GM18505 (cell line): ENCODE results near the gene G3BP1.
"Not testable (repeated sequence)": the region's sequence is repeated elsewhere in the genome, so short reads cannot be mapped to it uniquely, and the experiment has no call there.

Experiments used
- ATAC-seq: cut with Tn5 transposase; IDR thresholded peaks from one replicate; pipeline ENCODE4 v1.9.1; 2021; ENCODE audit not compliant: unreplicated experiment
- POLR2A ChIP-seq: IDR thresholded peaks from 4 replicates; pipeline ENCODE4 v1.6.1; 2011; ENCODE audit warnings: borderline replicate concordance; ENCODE audit not compliant: insufficient read depth, insufficient read length; ENCODE audit errors: extremely low read depth

The G3BP1 gene

GRCh38 chr5:151770383-151771258 lies 1.1 kb upstream of the G3BP1 start:
- ATAC-seq: peak; percentile 30
- no peak for TF ChIP-seq POLR2A

DNA sequence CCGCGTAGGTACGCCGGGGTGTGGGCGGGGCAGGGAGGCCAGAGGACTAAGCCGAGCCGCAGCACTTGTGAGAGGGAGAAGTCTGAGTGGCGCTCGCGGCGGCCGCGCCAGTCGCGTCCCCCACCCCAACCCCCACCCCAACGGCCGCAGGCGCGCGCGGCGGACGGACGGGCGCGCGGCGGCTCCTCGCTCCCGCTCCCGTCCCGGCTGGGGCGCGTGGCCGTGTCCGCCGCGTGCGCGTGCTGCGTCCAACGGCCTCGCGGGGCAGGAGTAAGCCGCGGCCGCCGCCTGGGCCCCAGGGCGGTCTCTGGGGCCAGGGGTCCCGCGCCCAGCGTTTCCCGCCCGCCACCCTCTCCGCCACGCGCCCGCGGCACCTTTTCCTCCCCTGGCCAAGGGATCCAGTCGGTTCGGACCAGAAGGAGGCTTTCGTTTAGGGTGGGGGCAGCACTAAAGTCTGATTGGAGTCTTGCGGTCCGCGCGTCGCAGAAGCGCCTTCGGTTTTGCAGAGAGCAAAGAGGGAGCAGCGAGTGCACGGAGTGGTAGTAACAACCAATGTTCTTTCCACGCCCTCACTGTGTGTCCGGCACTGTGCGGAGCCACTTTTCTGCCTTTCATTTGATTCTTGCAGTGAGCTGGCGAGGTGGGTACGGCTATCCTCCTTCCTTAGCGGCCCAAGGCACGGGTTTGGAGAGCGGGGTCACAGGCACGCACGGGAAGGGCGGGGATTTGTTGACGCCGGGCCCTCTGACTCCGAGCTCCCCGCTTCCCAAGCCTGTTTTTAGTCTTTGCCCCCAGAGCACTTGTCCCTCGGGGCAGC lies 483 bp downstream of the G3BP1 start:
- no peak for ATAC-seq
- TF ChIP-seq POLR2A: no peak

GRCh38 chr5:151772846-151773561 lies 1.2 kb downstream of the G3BP1 start:
- no peak for ATAC-seq
- TF ChIP-seq POLR2A: no peak

DNA sequence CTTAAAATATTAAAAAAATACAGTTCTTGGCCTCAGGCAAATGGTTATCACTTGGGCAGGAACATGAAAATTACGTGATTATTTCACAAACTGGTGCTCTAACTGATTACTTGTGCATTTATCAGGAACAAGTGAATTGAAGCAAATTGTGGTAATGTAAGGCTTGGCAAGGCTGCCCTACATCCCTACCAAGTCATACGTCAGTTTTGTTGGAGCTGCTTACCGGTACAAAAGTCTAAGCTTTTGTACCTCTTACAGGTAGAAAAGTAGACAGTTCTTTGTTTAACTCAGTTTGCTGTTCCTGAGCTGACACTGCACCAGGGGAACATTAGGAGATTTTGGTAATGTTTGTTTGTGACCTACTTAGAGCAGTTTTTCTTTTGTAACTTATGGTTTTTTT lies 2.2 kb downstream of the G3BP1 start:
- ATAC-seq: no peak
- no peak for TF ChIP-seq POLR2A

DNA sequence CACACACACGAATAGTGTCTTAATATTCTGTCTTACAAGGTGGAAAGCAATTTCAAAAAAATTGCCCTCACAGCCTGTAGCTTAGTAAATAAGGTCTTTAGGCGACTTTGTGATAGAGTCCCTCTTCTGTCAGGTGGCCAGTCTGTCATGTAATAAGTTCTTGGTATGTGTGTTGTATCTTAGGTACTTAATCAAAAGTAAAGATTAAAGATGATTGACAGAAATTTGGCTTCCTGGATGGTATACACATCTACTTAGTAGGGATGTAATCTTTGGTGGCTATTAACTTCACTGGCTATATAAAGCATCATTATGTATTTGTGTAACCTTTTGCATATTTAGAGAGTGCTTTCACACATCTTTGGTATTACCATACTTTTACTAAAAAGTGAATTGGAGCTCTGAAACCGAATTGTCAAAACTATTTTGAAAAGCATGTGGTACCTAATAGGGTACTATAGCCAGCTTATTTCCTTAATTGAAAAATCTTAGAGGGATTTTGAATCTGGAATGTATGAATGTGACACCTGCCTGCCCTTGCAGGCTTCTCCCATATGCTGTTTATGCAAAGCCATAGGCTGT lies 3.4 kb downstream of the G3BP1 start:
- no peak for ATAC-seq
- no peak for TF ChIP-seq POLR2A

DNA sequence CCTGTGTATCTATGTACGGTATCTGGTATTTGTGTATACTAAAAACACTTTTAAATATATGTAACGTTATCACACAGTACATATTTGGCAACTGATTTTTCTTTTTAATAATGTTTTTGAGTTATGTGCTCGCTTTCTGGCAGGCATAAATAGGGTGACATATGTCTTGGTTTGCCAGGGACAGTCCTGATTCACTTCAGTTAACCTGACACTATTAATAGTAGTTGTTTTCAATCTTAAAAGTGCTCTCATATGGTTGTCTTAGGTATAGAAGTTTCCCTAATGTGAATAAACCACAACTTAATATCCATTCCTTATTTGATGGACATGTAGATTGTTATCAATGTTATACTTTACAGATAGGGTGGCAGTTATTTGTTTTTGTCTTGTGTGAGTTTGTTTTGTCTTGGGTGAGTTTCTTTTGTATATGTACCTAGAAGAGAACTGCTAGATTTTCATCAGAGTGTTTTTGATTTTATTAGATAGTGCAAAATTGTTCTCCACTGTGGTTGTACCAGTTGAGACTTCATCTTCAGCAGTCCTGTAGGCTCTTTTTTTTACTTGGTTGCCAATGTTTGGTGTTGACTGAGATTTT lies 7.9 kb downstream of the G3BP1 start:
- no peak for TF ChIP-seq POLR2A
- no peak for ATAC-seq

- TF ChIP-seq POLR2A: no peak
These were observed 8.6 kb downstream of the G3BP1 start for GRCh38 chr5:151780348-151780747.

GRCh38 chr5:151781201-151781600 lies 9.4 kb downstream of the G3BP1 start:
- no peak for TF ChIP-seq POLR2A
- no peak for ATAC-seq

More at GRCh38 chr5:151780348-151780747, 8.6 kb downstream of the G3BP1 start:
- ATAC-seq: no peak

DNA sequence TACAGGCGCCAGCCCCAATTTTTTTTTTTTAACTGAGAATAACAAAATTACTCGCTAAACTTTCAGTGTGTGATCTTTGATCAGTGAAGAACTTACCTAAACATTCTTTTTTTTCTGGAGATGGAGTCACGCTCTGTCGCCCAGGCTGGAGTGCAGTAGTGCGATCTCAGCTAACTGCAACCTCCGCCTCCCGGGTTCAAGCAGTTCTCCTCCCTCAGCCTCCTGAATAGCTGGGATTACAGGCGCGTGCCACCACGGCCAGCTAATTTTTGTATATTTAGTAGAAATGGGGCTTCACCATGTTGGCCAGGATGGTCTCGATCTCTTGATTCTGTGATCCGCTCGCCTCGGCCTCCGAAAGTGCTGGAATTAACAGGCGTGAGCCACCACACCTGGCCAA lies 11.9 kb downstream of the G3BP1 start:
- not testable (repeated sequence) for ATAC-seq

- ATAC-seq: no peak
- TF ChIP-seq POLR2A: no peak
These were observed 12.4 kb downstream of the G3BP1 start for GRCh38 chr5:151784141-151784540.

DNA sequence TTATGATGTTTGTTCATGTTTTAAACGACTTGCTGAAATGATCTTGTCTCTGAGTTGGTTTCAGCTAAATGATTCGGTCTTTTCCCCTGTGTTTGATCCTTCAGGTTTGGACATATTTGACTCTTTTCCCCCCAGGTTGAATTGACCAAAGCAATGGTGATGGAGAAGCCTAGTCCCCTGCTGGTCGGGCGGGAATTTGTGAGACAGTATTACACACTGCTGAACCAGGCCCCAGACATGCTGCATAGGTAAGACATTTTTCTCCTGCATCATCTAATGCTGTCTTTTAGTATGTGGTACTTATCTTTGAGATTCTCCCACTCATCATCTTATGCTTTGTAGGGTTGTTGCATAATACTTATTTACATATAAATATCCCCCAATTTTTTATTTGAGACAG lies 14.7 kb downstream of the G3BP1 start:
- TF ChIP-seq POLR2A: no peak
- ATAC-seq: no peak

GRCh38 chr5:151787817-151788216 lies 16.1 kb downstream of the G3BP1 start:
- no peak for ATAC-seq
- TF ChIP-seq POLR2A: no peak

DNA sequence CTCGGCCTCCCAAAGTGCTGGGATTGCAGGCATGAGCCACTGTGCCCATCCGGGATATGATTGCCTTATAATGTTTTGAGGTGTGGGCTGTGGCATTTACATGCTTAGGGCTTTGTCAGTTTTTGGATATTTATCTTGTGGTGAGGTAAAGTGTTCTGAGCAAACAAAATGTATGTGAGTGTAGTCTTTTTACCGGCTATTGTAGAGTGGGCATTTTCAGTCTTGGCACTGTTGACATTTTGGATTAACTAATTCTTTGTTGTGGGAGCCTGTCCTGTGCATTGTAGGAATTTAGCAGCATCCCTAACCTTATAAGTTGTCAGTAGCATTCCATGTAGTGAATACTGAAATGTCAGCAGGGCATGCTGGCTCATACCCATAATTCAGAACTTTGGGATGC lies 21.6 kb downstream of the G3BP1 start:
- no peak for TF ChIP-seq POLR2A

More for the DNA sequence above, 21.6 kb downstream of the G3BP1 start:
- no peak for ATAC-seq
